Measurements from ENCODE around the gene VPS36.

Gene VPS36

DNA sequence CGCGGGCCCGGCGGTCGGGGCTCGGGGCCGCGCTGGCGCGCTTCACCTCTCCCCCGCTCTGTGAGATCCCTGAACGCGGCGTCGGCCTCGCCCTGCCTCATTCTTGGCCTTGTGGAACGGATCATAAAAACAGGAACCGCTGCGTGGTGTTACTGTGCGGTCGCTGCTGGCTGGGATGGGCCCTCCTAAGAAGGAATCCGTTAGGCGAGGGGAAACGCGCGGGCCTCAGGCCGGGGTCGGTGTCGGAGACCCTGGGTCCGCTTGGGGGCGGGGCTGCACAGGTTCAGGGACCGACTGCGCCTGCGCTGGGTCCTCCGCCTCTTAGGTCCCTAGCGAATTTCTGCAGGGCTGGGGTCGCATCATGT lies 5.2 kb upstream of the VPS36 start:
- DNase-seq (ENCODE audit: low read depth): peak; percentile 90
- Histone ChIP-seq H3K27me3 (replicated peaks; ENCODE audit: control insufficient read depth, insufficient read depth, low read length) (no peaks in the 10 kb centered on the region), H3K9ac (ENCODE audit: low read length) (peak overlapping the region; percentile 90), H3K9me3 (ENCODE audit: control insufficient read depth, low read length) (no peaks in the 10 kb centered on the region), H3K4me1 (ENCODE audit: control insufficient read depth, insufficient read depth, low read length) (peaks cover 16% of the 10 kb centered on the region), H3K4me3 (ENCODE audit: low read length) (peak overlapping the region; percentile 95), H3K36me3 (ENCODE audit: control insufficient read depth, insufficient read depth, low read length, severe bottlenecking) (peaks cover 3% of the 10 kb centered on the region)

DNA sequence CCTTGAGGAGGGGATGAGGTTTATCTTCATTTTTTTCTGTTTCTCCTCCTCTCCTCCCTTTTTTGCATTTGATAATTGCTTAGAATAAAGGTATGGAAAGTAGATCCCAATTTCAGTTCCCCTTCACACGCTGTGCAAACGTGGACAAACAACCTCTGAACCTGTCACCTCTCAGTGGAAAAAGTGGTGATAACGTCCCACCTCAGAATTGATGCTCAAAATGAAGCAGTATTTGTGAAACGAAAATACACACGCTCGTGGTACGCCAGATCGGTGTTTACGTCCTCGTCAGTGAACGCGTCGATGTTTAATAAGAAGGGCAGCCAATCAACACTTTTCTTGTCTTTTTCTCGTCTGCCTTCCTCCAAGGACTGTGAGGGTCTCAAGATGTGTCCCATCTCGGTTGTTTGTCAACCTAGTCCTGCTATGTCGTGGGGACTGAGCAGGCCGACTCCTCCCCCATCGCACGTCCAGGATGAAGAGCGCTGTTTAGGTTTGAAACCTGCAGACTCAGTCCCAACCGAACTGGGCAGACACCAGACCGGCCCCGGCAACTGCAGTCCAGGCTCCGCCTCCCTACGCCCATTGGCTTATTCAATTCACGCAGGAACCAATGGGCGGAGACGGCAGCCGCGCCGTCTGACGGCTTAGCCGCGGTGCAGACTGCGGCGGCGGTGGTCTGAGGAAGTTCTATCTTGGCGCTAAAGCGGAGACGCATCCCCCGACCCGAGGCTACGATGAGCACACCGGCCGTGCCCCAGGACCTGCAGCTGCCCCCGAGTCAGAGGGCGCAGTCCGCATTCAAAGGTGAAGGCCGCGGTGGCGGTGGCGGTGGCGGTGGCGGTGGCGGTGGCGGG lies 4.6 kb upstream of the VPS36 start, which contains the start of gene CKAP2:
Gene CKAP2 (plus strand): TSS at position 659 of the 857 bp plus-strand sequence. CDS start 79 bp downstream, at position 738.
- no peaks in the 10 kb centered on the region for H3K27me3 ChIP-seq (replicated peaks; ENCODE audit: control insufficient read depth, insufficient read depth, low read length)
- H3K4me3 ChIP-seq (ENCODE audit: low read length): peak within 1 kb of the TSS; percentile 95
- H3K36me3 ChIP-seq (ENCODE audit: control insufficient read depth, insufficient read depth, low read length, severe bottlenecking): peaks cover 2% of the 10 kb centered on the region
- H3K9me3 ChIP-seq (ENCODE audit: control insufficient read depth, low read length): no peaks in the 10 kb centered on the region
- H3K9ac ChIP-seq (ENCODE audit: low read length): peak within 1 kb of the TSS; percentile 90
- peaks cover 17% of the 10 kb centered on the region for H3K4me1 ChIP-seq (ENCODE audit: control insufficient read depth, insufficient read depth, low read length)
- DNase-seq (ENCODE audit: low read depth): peak; percentile 98

DNA sequence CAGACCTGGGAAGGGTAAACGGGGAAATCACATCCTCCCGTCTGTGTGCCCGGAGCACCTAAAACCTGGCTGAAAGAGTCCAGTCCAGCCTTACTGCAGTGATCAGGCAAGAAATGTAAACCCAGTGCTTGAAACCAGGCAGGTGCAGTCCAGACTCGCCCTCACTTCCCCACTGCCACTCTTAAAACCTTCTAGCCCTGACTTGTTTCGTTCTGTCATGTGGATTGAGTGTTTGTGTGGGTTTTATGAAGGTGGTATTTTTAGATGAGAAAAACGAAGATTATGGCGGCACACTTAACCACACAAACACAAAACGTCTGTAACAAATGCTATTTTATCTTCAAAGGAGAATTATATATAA lies 4.0 kb upstream of the VPS36 start:
- H3K9me3 ChIP-seq (ENCODE audit: control insufficient read depth, low read length): no peaks in the 10 kb centered on the region
- H3K36me3 ChIP-seq (ENCODE audit: control insufficient read depth, insufficient read depth, low read length, severe bottlenecking): no peaks in the 10 kb centered on the region
- H3K9ac ChIP-seq (ENCODE audit: low read length): peak overlapping the region; percentile 90
- DNase-seq (ENCODE audit: low read depth): no peak
- H3K4me1 ChIP-seq (ENCODE audit: control insufficient read depth, insufficient read depth, low read length): peaks cover 17% of the 10 kb centered on the region
- no peaks in the 10 kb centered on the region for H3K27me3 ChIP-seq (replicated peaks; ENCODE audit: control insufficient read depth, insufficient read depth, low read length)
- H3K4me3 ChIP-seq (ENCODE audit: low read length): peak overlapping the region; percentile 95

DNA sequence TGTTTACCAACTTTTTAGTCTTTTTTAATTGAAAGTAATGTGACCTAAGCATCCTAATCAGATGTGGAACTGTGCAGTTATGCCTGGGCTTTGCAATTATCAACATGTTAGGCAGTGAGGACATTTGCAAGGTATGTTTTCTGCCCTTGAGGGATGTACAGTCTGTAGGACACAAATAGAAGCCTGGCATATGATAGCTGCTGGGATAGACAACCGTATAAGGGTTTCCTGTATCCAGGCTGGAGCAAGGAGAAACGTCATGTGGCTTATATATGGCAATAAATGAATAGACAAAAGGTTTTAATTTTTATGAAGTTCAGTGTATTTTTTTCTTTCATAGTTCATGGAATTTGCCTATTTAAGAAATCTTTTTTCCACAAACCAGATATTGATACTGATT lies 2.0 kb upstream of the VPS36 start:
- no peaks in the 10 kb centered on the region for H3K27me3 ChIP-seq (replicated peaks; ENCODE audit: control insufficient read depth, insufficient read depth, low read length)
- no peak overlapping the region for H3K9ac ChIP-seq (ENCODE audit: low read length)

DNA sequence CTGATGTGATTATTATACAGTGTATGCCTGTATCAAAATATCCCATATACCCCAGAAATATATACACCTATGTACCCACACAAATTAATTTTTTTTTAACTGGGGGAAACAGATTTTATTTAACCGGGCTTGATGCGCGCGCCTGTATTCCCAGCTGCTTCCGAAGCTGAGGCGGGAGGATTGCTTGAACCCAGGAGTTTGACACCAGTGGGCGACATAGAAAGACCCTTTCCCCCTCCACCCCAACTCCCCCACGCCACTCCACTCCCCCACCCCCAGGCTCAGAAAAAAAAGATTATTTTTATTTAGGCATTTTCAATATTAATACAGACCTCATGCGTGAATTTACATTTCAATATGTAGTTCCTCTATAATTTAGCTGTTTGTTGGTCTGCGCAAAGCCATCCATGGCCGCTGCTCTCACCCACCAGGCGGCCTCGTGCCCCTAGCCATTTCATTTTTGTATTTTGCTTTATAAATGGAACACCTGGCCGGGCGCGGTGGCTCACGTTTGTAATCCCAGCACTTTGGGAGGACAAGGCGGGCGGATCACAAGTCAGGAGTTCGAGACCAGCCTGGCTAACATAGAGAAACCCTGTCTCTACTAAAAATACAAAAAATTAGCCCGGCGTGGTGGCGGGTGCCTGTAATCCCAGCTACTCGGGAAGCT lies 836 bp upstream of the VPS36 start:
- Histone ChIP-seq H3K4me3 (ENCODE audit: low read length) (peak overlapping the region; percentile 88), H3K27me3 (replicated peaks; ENCODE audit: control insufficient read depth, insufficient read depth, low read length) (no peaks in the 10 kb centered on the region), H3K9ac (ENCODE audit: low read length) (peak overlapping the region; percentile 98), H3K36me3 (ENCODE audit: control insufficient read depth, insufficient read depth, low read length, severe bottlenecking) (no peaks in the 10 kb centered on the region), H3K4me1 (ENCODE audit: control insufficient read depth, insufficient read depth, low read length) (peaks cover 32% of the 10 kb centered on the region), H3K9me3 (ENCODE audit: control insufficient read depth, low read length) (no peaks in the 10 kb centered on the region)
- DNase-seq (ENCODE audit: low read depth): no peak

More for the DNA sequence above, 2.0 kb upstream of the VPS36 start:
- DNase-seq (ENCODE audit: low read depth): no peak
- no peaks in the 10 kb centered on the region for H3K36me3 ChIP-seq (ENCODE audit: control insufficient read depth, insufficient read depth, low read length, severe bottlenecking)
- H3K4me1 ChIP-seq (ENCODE audit: control insufficient read depth, insufficient read depth, low read length): peaks cover 33% of the 10 kb centered on the region
- H3K4me3 ChIP-seq (ENCODE audit: low read length): no peak overlapping the region
- H3K9me3 ChIP-seq (ENCODE audit: control insufficient read depth, low read length): no peaks in the 10 kb centered on the region

DNA sequence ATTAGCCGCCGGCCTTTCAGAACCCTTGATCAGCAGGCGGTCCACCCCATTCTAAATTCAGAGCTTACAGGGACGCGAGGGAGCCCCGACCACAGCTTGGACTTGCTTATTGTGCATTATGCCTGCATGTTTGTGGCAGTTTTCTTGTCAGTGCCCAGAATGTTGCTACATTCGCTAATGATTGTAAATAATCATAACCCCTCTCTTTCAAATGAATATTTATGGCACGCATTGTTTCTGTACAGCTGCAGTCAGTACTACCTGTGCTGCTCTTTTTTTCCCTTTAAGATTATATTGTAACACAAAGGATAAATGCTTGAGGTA lies 321 bp upstream of the VPS36 start:
- no peaks in the 10 kb centered on the region for H3K36me3 ChIP-seq (ENCODE audit: control insufficient read depth, insufficient read depth, low read length, severe bottlenecking)
- H3K9ac ChIP-seq (ENCODE audit: low read length): peak overlapping the region; percentile 98
- H3K9me3 ChIP-seq (ENCODE audit: control insufficient read depth, low read length): no peaks in the 10 kb centered on the region
- no peak for DNase-seq (ENCODE audit: low read depth)
- H3K4me3 ChIP-seq (ENCODE audit: low read length): peak overlapping the region; percentile 88
- H3K4me1 ChIP-seq (ENCODE audit: control insufficient read depth, insufficient read depth, low read length): peaks cover 31% of the 10 kb centered on the region
- no peaks in the 10 kb centered on the region for H3K27me3 ChIP-seq (replicated peaks; ENCODE audit: control insufficient read depth, insufficient read depth, low read length)

DNA sequence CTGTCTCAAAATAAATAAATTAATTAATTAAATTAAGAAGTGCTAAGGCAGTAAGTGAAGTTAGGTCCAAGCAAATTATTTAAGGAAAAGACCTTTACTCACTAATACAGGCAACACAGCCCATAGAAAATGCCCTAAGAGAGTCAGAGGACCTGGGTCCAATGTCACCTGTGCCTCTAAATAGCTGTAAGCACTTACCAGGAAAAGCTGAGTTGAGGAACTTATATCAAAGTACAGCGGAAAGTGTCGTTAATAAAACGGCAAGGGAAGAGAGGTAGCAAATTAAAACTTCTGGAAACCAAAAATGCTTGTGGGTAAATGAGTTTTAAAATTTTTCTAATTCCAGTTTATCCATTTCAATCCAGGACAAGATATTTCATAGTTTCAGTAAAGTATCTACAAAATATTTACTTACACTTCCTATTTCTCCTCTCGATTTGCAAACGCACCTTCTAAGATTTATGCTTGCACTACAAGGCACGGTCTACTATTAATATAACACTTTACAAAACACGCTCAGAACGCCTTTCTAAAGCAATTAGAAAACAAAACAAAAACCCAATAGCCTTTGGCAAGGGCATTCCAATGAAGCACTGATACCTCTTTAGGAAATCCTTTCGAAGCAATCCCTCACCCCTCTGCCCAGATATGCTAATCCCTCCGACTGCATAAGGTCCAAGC lies 963 bp downstream of the VPS36 start:
- peaks cover 8% of the 10 kb centered on the region for H3K36me3 ChIP-seq (ENCODE audit: control insufficient read depth, insufficient read depth, low read length, severe bottlenecking)
- H3K4me3 ChIP-seq (ENCODE audit: low read length): peak overlapping the region; percentile 88
- H3K9me3 ChIP-seq (ENCODE audit: control insufficient read depth, low read length): no peaks in the 10 kb centered on the region
- no peak for DNase-seq (ENCODE audit: low read depth)
- peaks cover 28% of the 10 kb centered on the region for H3K4me1 ChIP-seq (ENCODE audit: control insufficient read depth, insufficient read depth, low read length)
- no peaks in the 10 kb centered on the region for H3K27me3 ChIP-seq (replicated peaks; ENCODE audit: control insufficient read depth, insufficient read depth, low read length)
- H3K9ac ChIP-seq (ENCODE audit: low read length): peak overlapping the region; percentile 98

DNA sequence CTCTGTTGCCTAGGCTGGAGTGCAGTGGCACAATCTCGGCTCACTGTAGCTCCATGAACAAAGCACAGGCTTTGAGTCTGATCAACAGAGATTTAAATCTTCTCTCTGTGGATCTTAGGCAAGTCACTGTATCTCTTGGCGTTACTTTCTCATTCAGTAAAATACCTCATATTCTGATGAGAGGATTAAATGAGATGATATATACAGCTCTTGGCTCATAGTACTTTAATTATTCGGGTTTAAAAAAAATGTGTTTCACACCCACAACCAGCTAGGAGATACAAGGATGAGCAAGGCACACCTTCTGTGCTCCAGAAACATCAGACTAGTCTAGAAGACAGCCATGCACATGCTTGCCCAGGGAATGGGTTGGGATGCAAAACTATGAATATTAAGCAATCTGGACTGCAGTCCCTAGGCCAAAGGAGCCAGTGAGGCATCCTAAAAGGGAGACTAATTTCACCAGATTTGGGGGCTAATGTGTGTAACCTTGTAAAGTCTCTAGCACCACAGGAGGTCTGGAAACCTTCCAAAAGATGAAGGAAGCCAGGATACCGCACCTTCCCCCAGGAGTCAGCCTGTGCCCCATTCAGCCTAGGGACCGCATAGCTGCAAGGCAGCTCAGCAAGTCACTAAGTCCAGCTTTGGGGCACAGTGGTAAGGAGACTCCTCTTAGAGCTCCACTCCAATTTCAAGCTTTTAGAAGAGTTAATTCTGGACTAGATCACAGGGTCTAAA lies 2.5 kb downstream of the VPS36 start:
- Histone ChIP-seq H3K36me3 (ENCODE audit: control insufficient read depth, insufficient read depth, low read length, severe bottlenecking) (peaks cover 8% of the 10 kb centered on the region), H3K4me3 (ENCODE audit: low read length) (peak overlapping the region; percentile 88), H3K9ac (ENCODE audit: low read length) (no peak overlapping the region), H3K9me3 (ENCODE audit: control insufficient read depth, low read length) (no peaks in the 10 kb centered on the region), H3K27me3 (replicated peaks; ENCODE audit: control insufficient read depth, insufficient read depth, low read length) (no peaks in the 10 kb centered on the region), H3K4me1 (ENCODE audit: control insufficient read depth, insufficient read depth, low read length) (peaks cover 25% of the 10 kb centered on the region)
- DNase-seq (ENCODE audit: low read depth): no peak

DNA sequence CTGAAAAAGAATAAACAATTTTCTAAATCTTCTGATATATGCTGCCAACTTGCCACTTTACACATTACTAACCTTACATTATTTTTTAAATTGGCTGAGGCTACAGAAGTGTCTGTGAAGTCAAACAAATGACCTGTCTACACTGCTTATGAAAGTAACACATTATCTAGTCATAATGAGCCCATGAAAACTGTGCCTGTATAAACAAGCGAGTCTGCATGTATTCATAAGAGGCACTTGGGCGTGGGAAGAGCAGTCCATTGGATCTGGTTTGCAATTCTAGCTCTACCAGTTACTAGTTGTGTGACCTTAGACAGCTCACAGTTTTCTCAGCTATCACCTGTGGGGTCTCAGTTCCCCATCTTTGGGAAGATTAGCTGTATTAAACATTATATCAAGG lies 3.1 kb downstream of the VPS36 start:
- Histone ChIP-seq H3K4me3 (ENCODE audit: low read length) (no peak overlapping the region), H3K9me3 (ENCODE audit: control insufficient read depth, low read length) (no peaks in the 10 kb centered on the region), H3K27me3 (replicated peaks; ENCODE audit: control insufficient read depth, insufficient read depth, low read length) (no peaks in the 10 kb centered on the region), H3K9ac (ENCODE audit: low read length) (no peak overlapping the region), H3K36me3 (ENCODE audit: control insufficient read depth, insufficient read depth, low read length, severe bottlenecking) (peaks cover 8% of the 10 kb centered on the region), H3K4me1 (ENCODE audit: control insufficient read depth, insufficient read depth, low read length) (peaks cover 25% of the 10 kb centered on the region)
- DNase-seq (ENCODE audit: low read depth): no peak

DNA sequence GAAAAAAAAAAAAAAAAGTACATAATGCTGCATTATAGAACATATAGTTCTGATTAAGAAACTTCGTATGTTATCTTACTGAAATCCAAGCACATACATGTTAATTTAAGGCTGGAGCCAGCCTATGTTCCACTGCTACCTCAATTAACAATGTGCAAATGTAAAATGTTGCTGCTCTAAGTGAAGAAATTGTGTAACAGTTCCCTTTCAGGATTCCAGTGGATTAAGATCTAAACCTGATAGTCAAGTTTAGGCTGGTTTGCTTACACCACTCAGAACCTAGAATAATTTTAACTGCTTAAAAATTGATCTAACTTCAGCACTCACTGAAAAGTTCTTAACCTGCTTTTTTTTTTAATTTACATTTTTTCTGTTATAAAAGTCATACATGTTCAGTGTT lies 4.2 kb downstream of the VPS36 start:
- Histone ChIP-seq H3K9ac (ENCODE audit: low read length) (no peak overlapping the region), H3K36me3 (ENCODE audit: control insufficient read depth, insufficient read depth, low read length, severe bottlenecking) (peaks cover 18% of the 10 kb centered on the region), H3K4me1 (ENCODE audit: control insufficient read depth, insufficient read depth, low read length) (peaks cover 25% of the 10 kb centered on the region), H3K4me3 (ENCODE audit: low read length) (no peak overlapping the region), H3K9me3 (ENCODE audit: control insufficient read depth, low read length) (no peaks in the 10 kb centered on the region), H3K27me3 (replicated peaks; ENCODE audit: control insufficient read depth, insufficient read depth, low read length) (no peaks in the 10 kb centered on the region)
- peak; percentile 70 for DNase-seq (ENCODE audit: low read depth)

DNA sequence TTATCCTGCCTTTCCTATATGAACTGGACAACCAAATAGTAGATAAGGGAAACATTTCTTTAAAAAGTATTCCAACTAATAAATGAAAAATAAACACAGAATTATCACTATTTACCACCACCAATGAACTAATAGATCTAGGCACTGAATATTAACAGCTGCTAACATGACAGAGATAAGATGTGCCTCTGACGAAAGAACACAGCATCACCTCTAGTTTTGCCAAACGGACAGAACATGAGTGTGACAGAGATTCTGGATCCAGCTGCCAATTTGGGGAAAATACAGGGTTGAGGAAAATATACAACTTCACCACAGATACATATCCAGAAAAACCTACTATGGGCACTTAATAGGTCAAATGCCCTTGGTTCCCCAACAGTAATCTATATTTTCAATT lies 18.0 kb downstream of the VPS36 start:
- peaks cover 78% of the 10 kb centered on the region for H3K36me3 ChIP-seq (ENCODE audit: control insufficient read depth, insufficient read depth, low read length, severe bottlenecking)
- H3K4me3 ChIP-seq (ENCODE audit: low read length): no peak overlapping the region
- no peaks in the 10 kb centered on the region for H3K9me3 ChIP-seq (ENCODE audit: control insufficient read depth, low read length)
- DNase-seq (ENCODE audit: low read depth): no peak
- no peaks in the 10 kb centered on the region for H3K4me1 ChIP-seq (ENCODE audit: control insufficient read depth, insufficient read depth, low read length)
- H3K27me3 ChIP-seq (replicated peaks; ENCODE audit: control insufficient read depth, insufficient read depth, low read length): no peaks in the 10 kb centered on the region
- H3K9ac ChIP-seq (ENCODE audit: low read length): no peak overlapping the region

All from adipocyte (in vitro differentiated cells).